NCI-H524 (cell line): ENCODE data around the gene RITA1.
"Not testable (repeated sequence)": the region's sequence is repeated elsewhere in the genome, so short reads cannot be mapped to it uniquely, and the experiment has no call there.

ENCODE experiments used
- DNase-seq, 2 experiments: peaks; one replicate each; lab custom pipeline; 2025; lab: John Stamatoyannopoulos, UW

RITA1 gene, protein sequence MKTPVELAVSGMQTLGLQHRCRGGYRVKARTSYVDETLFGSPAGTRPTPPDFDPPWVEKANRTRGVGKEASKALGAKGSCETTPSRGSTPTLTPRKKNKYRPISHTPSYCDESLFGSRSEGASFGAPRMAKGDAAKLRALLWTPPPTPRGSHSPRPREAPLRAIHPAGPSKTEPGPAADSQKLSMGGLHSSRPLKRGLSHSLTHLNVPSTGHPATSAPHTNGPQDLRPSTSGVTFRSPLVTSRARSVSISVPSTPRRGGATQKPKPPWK

GRCh38 chr12:113185180-113186032, at the start of gene RITA1, which contains the start of gene DDX54:
Gene RITA1, plus strand, starts transcription at chr12:113185721. Its CDS starts 1,026 bp downstream, at chr12:113186747.
Gene DDX54, minus strand, starts transcription at chr12:113185478. Its CDS starts 27 bp downstream, at chr12:113185451.
- DNase-seq: peak; percentile 72 to 88

- no peak for DNase-seq
Observed at GRCh38 chr12:113136128-113136989, 49.2 kb upstream of the RITA1 start.

DNA sequence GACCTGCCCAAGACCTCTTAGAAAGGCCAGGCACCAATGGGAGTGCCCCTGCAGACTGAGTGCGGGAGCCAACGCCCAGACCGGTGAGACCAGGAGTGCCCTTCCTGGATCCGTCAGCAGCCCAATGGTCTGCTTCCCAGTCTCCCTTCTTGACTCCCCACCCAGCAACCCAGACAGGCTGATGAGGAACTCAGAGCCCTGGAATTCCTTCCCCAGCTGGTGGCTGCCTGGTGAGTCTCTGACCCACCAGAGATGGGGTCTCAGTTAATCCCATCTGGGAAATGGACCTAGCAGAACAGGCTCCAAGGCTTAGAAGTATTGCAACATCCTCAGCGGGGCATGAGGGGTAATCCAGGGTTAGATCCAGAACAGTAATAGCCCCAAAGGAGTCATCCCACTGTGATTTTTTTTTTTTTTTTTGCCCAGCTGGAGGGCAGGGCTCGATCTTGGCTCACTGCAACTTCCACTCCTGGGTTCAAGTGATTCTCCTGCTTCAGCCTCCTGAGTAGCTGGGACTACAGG, 48.5 kb upstream of the RITA1 start:
- no peak for DNase-seq

DNA sequence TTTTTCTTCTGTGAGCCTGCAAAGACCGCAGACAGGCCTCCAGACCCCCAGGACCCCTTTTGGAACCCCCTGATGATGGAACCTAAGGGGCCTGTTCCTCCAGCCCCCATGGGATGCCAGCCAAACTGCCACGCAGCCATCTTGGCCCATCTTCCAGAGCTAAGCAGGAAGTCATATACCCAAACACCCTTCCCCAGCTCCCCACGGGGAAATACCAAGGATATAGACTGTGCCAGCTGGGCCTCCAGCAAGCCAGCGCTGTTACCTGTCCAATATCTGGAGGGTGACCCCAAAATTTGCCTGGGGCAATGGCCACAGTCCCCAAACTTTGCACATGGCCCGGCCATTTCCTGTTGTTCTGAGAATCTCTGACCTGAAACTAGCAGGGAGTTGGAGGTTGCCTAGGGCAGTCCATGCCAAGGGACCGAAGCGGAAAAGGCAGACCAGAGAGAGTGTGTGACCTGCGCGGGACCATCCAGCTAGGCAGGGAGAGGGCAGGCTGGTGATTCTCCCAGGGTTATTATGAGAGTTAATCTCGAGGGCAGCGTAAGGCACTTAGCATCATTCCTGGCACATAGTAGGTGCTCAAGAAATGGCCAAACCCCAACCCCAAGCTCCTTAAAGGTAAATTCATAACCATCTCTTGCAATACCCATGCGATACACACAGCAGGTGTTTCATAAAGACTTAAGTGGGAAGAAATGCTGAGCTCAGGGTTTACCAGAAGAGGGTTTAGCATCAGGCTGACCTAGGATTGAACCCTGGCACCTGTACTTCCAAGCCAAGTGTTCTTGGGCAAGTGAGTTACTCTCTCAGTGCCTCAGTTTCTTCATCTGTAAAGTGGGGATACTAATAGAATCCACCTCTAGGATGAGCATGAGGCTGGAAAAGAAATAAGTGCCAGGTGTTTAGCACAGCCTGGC, 47.4 kb upstream of the RITA1 start:
- no peak for DNase-seq

- DNase-seq: no peak
Observed at GRCh38 chr12:113138826-113139225, 46.7 kb upstream of the RITA1 start.

DNA sequence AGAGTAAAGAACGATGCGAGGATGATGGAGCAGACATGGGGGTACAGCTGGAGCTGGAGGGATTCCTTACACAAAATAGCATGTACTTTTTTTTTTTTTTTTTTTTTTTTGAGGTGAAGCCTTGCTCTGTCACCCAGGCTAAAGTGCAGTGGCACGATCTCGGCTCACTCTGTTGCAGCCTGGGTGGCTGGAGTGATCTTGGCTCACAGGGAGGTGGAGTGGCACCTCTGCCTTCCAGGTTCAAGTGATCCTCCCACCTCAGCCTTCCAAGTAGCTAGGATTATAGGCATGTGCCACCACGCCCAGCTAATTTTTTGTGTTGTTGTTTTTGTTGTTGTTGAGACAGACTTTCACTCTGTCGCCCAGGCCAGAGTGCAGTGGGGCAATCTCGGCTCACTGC, 44.8 kb upstream of the RITA1 start:
- no peak for DNase-seq

DNA sequence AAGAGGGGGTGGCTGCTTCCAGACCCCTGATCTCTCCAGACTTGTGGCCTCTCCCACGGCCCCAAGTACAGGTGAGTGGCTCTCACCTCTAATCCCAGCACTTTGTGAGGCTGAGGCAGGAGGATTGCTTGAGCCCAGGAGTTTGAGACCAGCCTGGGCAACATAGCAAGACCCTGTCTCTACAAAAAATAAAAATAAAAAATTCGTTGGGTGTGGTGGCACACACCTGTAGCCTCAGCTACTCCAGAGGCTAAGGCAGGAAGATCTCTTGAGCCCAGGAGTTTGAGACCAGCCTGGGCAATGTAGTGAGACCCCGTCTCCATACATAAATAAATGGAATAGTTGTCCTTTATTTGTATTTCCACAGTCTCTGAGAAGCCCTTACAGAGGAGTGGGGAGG, 43.8 kb upstream of the RITA1 start:
- DNase-seq: not testable (repeated sequence)

- no peak for DNase-seq
Observed at GRCh38 chr12:113142173-113142885, 43.2 kb upstream of the RITA1 start.

- no peak for DNase-seq
Observed at GRCh38 chr12:113142886-113143332, 42.6 kb upstream of the RITA1 start.

DNA sequence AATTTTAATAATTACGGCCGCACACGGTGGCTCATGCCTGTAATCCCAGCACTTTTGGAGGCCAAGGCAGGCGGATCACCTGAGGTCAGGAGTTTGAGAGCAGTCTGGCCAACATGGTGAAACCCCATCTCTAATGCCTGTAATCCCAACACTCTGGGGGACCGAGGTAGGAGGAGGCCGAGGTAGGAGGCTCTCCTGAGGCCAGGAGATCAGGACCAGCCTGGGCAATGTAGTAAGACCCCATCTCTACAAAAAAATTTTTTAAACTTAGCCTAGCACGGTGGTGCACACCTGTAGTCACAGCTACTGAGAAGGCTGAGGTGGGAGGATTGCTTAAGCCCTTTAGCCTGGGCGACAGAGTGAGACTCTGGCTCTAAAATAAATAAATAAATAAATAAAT, 41.6 kb upstream of the RITA1 start:
- DNase-seq: no peak

DNA sequence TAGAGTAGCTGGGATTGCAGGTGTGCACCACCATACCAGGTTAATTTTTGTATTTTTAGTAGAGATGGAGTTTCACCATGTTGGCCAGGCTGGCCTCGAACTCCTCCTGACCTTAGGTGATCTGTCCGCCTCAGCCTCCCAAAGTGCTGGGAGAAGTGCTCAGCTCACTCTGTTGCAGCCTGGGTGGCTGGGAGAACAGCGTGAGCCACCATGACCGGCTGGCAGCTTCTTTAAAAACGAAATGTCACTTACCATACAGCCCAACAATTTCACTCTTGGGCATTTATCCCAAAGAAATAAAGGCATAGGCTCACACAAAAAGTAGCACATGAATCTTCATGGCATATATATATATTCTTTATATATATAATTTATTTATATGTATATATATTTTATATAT, 40.7 kb upstream of the RITA1 start:
- DNase-seq: no peak

- DNase-seq: no peak
Observed at GRCh38 chr12:113145720-113146551, 39.6 kb upstream of the RITA1 start.

- DNase-seq: no peak
Observed at GRCh38 chr12:113146999-113147398, 38.5 kb upstream of the RITA1 start.

DNA sequence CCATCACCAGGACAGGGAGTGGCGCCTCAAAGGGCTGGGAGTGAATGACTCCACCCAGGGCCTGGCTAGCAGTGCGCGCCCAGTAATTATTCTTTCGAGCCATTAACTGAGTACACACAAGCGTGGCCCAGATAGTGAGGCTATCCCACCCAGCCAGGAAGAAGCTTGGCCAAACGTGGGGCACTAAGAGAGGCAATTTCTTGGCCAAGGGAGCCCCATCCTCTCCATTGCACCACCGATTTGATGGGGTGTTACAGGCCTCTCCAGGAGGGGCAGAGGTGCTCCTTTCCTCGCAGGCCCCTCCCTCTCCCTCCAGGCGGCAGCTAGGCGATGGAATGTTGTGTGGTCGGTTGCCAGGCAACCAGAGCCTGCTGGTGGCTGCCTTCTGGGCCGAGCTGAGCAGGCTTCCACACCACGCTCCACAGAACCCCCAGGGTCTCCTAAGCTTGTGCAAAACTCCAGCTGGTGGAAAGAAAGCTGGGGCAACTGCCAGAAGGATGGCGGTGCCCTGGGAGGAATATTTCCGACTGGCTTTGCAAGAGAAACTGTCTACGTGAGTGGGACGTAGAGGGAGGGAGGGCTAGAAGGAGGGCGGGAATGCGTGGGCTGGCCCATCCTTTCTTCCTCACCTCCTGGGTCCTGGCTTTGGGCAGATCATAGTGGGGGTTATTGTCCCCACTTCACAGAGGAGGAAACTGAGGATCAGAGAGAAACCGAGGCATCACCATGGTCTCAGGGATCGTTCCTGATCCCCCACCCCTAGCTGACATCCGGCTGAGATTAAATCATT, 36.0 kb upstream of the RITA1 start, which contains the start of gene CFAP73:
Gene CFAP73 (plus strand): TSS at position 364 of the 790 bp plus-strand sequence. CDS start 134 bp downstream, at position 498.
- DNase-seq: peak; percentile 61 to 77

GRCh38 chr12:113151655-113152054, 33.9 kb upstream of the RITA1 start:
- DNase-seq: no peak

DNA sequence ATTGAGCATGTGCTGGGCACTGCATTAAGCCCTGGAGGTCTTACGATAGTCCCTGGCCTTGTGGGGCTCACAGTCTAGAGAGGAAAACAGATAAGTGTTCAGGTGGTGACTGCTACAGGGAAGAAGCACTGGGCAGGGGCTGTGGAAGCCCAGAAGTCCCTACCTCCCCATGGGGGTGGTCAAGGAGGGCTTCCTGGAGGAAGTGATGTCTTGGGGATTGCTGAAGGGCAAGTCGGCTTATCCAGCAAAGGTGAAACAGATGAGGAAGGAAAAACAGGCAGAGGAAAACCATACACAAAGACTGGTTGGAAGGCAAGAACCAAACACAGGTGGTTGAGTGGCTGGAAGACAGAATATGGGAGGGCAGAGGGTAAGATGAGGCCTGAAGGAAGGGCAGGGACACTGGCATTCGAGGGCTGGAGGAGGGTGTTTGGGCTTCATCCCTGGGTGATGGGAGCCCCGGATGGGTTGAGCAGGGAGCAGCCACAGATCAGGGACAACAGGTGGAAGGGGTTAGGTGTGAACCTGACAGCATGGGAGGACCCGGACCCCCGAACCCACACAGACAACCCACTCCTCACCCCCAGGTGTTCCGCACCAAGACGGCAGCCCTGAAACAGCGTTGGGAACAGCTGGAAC, 33.2 kb upstream of the RITA1 start:
- no peak for DNase-seq
